Hepatocyte (in vitro differentiated cells): ENCODE data around the gene OR8B8.

ENCODE experiments used
- EZH2 ChIP-seq: fragments of 200-600 bp; sonication (generic); IDR thresholded peaks from 2 replicates; pipeline ENCODE4 v1.6.1; 2016; ENCODE audit warnings: antibody characterized with exemption, mild to moderate bottlenecking, borderline replicate concordance
- TF ChIP-seq, protein P1 (sequence below): fragments of 200-600 bp; sonication (generic); IDR thresholded peaks from 2 replicates; pipeline ENCODE4 v1.5.1; 2016; ENCODE audit warnings: antibody characterized with exemption, mild to moderate bottlenecking; ENCODE audit not compliant: poor library complexity

GRCh38 chr11:124474779-124475178 is 29.3 kb upstream of the OR8B8 start:
- TF ChIP-seq, protein P1, sequence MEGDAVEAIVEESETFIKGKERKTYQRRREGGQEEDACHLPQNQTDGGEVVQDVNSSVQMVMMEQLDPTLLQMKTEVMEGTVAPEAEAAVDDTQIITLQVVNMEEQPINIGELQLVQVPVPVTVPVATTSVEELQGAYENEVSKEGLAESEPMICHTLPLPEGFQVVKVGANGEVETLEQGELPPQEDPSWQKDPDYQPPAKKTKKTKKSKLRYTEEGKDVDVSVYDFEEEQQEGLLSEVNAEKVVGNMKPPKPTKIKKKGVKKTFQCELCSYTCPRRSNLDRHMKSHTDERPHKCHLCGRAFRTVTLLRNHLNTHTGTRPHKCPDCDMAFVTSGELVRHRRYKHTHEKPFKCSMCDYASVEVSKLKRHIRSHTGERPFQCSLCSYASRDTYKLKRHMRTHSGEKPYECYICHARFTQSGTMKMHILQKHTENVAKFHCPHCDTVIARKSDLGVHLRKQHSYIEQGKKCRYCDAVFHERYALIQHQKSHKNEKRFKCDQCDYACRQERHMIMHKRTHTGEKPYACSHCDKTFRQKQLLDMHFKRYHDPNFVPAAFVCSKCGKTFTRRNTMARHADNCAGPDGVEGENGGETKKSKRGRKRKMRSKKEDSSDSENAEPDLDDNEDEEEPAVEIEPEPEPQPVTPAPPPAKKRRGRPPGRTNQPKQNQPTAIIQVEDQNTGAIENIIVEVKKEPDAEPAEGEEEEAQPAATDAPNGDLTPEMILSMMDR, result no peak
- TF ChIP-seq EZH2, result no peak
